MG63 (cell line): ENCODE data around the gene SCFD2. TPM values are rescaled to one million over a fixed set of nuclear protein-coding genes. Genes with fewer than 3 reads are reported as not detected.

Experiments
- DNase-seq: peaks from one replicate; pipeline ENCODE4 v3.0.0-alpha.2; 2020
- H3K27me3 ChIP-seq: fragments of 250-450 bp; sonication (Bioruptor Pico); 2 replicates; pipeline ENCODE4 v1.5.1; 2020; ENCODE audit warnings: mild to moderate bottlenecking, moderate library complexity
- H3K36me3 ChIP-seq: fragments of 250-450 bp; sonication (Bioruptor Pico); 2 replicates; pipeline ENCODE4 v1.5.1; 2020; ENCODE audit warnings: mild to moderate bottlenecking, moderate library complexity
- H3K4me3 ChIP-seq: fragments of 250-450 bp; sonication (Bioruptor Pico); 2 replicates; pipeline ENCODE4 v1.5.1; 2020; ENCODE audit warnings: mild to moderate bottlenecking, moderate library complexity
- H3K9me3 ChIP-seq: fragments of 250-450 bp; sonication (Bioruptor Pico); 2 replicates; pipeline ENCODE4 v1.5.1; 2020; ENCODE audit warnings: mild to moderate bottlenecking, moderate library complexity
- total RNA-seq: library from RNA; depleted of rRNA; stranded (reverse); fragments of >200 nt; shearing (Covaris generic); gene quantifications from 2 replicates; pipeline ENCODE4 v1.2.3, GENCODE V29; 2014; ENCODE audit warnings: low replicate concordance

The SCFD2 gene
- total RNA-seq, 1 experiment from 2014 or later = 119 TPM

GRCh38 chr4:53122280-53123116, 243.4 kb downstream of the SCFD2 start:
- Histone ChIP-seq H3K9me3 (no peaks in the 10 kb centered on the region), H3K36me3 (peaks cover 6% of the 10 kb centered on the region; the same call in 1 of the 2 replicates), H3K4me3 (no peak overlapping the region), H3K27me3 (no peaks in the 10 kb centered on the region)
- no peak for DNase-seq

DNA sequence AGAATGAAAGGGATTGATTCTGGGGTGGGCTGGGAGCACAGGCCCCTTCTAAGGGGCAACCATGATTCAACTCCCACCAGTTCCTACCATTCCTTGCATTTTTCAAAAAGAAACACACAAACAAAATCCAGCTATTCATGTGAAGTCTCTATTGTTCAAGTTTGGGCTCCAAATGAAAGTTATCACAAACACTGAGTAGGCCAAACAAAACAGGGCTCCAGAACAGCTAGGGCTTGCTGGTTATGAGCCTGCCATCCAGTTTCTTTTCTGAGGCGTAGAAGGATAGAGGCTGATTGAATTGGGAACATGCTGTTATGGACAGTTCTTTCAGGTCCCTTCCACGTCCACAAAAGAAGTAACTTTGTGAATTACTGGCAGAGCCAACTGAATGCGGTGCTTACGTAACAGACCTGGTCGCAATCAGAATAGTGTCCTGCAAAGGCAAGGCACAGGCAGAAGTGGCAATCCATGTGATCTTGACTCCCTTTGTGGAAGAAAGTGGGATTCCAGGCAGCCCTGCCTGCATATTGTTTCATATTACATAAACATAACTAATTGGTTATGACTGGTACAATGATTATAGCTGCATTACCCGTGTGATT, 244.5 kb downstream of the SCFD2 start:
- no peaks in the 10 kb centered on the region for H3K27me3 ChIP-seq
- H3K4me3 ChIP-seq = no peak overlapping the region
- 0 out of 2 replicates have a peak, but pooled peaks cover 5% of the 10 kb centered on the region for H3K9me3 ChIP-seq
- peaks cover 11% of the 10 kb centered on the region for H3K36me3 ChIP-seq
- no peak for DNase-seq

- H3K4me3 ChIP-seq = no peak overlapping the region
- peaks cover 12% of the 10 kb centered on the region for H3K36me3 ChIP-seq
- peaks cover 8% of the 10 kb centered on the region for H3K9me3 ChIP-seq
- DNase-seq = no peak
- no peaks in the 10 kb centered on the region for H3K27me3 ChIP-seq
These were observed 245.1 kb downstream of the SCFD2 start for GRCh38 chr4:53120778-53121177.

DNA sequence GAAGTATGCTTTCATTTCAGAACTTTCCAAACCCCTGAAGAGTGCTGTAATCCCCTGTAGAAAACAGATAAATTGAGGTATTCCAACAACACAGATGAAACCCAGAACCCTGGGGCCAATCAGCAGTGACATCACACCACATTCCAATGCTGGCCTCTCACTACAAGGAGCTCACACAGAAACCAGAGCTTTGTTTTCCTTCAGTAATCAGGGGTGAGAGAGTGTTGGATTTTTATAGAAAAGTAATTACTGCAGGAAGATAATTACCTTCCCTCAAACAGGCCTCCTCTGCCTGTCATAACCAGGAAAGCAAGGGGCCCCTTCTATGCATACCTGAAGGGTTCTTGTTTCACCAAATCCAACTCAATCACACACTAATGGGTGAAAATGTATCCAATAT, 246.2 kb downstream of the SCFD2 start:
- no peak overlapping the region for H3K4me3 ChIP-seq
- peak; percentile 75 for DNase-seq

GRCh38 chr4:53118676-53119075, 247.2 kb downstream of the SCFD2 start:
- peaks cover 24% of the 10 kb centered on the region for H3K9me3 ChIP-seq
- no peak for DNase-seq
- H3K27me3 ChIP-seq = no peaks in the 10 kb centered on the region
- no peak overlapping the region for H3K4me3 ChIP-seq
- peaks cover 31% of the 10 kb centered on the region for H3K36me3 ChIP-seq

More for the DNA sequence above, 246.2 kb downstream of the SCFD2 start:
- H3K9me3 ChIP-seq = peaks cover 19% of the 10 kb centered on the region
- H3K27me3 ChIP-seq = no peaks in the 10 kb centered on the region
- peaks cover 21% of the 10 kb centered on the region for H3K36me3 ChIP-seq

DNA sequence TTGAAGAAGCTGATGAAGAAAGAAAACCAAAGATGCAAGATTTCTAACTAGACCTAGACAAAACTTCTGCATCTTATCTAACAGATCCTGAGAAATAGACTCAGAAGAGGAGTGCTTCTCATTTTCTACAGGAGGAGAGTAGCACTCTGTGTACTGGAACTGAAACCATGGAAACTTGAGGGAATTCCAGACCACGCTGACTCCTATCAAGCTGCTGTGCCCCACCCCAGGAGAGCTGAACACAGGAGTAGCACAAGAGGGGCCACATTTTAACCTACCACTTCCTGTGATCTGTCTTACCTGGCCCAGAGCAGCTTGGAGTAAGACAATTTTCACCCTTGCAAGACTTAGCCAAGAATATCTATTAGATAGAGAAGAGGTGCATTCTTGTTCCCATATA, 248.9 kb downstream of the SCFD2 start:
- Histone ChIP-seq H3K9me3 (peaks cover 24% of the 10 kb centered on the region), H3K36me3 (peaks cover 41% of the 10 kb centered on the region), H3K27me3 (no peaks in the 10 kb centered on the region), H3K4me3 (no peak overlapping the region)
- DNase-seq = no peak

- DNase-seq = no peak
- Histone ChIP-seq H3K9me3 (peaks cover 42% of the 10 kb centered on the region), H3K27me3 (no peaks in the 10 kb centered on the region), H3K4me3 (no peak overlapping the region), H3K36me3 (peaks cover 50% of the 10 kb centered on the region)
These were observed 252.2 kb downstream of the SCFD2 start for GRCh38 chr4:53113431-53114225.

- no peak for DNase-seq
- Histone ChIP-seq H3K4me3 (no peak overlapping the region), H3K36me3 (peaks cover 21% of the 10 kb centered on the region), H3K27me3 (no peaks in the 10 kb centered on the region), H3K9me3 (peaks cover 27% of the 10 kb centered on the region)
These were observed 260.5 kb downstream of the SCFD2 start for GRCh38 chr4:53105313-53105712.

GRCh38 chr4:53103481-53103880, 262.4 kb downstream of the SCFD2 start:
- no peak for DNase-seq
- Histone ChIP-seq H3K9me3 (peaks cover 32% of the 10 kb centered on the region), H3K27me3 (no peaks in the 10 kb centered on the region), H3K4me3 (no peak overlapping the region), H3K36me3 (peaks cover 29% of the 10 kb centered on the region)

GRCh38 chr4:53101191-53101581, 264.7 kb downstream of the SCFD2 start:
- Histone ChIP-seq H3K36me3 (peaks cover 34% of the 10 kb centered on the region), H3K27me3 (no peaks in the 10 kb centered on the region), H3K4me3 (no peak overlapping the region), H3K9me3 (peaks cover 30% of the 10 kb centered on the region)
- DNase-seq = no peak

DNA sequence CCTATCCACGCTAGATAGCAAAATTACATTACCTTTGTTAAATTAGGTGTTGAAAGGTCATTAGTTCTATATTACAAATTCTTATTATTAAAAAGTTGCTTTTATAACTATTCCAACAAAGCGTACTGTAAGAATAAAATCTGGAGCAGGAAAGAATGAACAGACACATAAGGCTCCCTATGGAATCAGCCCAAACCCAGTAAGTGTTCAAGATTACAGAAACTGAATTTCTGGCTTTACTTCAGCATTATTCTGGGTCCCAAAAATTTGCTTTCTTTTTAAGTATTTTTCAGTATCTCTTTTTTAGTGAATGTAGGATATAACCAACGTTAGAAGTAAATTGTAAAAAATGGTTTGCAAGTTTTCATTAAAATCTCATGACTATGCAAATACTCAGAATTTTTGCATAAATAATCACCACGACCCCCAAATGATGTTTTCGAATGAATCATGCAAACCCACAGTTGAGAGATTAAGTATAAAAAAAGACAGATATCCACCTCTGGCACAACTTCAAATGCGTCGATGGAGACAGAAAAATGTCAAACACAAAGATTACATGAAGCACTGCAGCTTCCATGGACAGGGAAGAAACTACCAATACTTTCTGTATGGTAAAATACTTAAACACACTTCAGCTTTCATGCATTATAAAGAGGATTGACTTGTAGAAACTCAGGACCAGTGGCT, 265.2 kb downstream of the SCFD2 start:
- DNase-seq = peak; percentile 38
- H3K4me3 ChIP-seq = no peak overlapping the region

DNA sequence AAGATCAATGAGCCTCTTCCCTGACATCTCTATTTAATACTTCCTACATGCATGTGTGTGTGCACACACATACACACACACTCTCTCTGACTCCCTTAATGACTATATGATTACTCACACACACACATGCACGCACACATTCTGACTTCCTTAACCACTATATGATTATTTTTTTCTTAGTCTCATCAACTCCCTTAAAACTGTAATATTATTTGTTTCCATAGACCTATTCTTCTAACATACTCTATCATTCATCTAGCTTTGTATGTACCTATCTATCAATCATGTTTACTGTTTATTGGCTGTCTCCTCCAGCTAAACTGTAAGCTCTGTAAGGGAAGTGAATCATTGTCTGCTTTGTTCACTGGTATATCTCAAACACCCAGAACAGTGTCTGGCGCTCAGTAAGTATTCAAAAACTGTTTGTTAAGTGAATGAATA, 267.2 kb downstream of the SCFD2 start:
- H3K4me3 ChIP-seq = no peak overlapping the region
- H3K9me3 ChIP-seq = peaks cover 32% of the 10 kb centered on the region
- H3K27me3 ChIP-seq = no peaks in the 10 kb centered on the region
- peaks cover 28% of the 10 kb centered on the region for H3K36me3 ChIP-seq
- no peak for DNase-seq

More for the DNA sequence above, 265.2 kb downstream of the SCFD2 start:
- H3K36me3 ChIP-seq = peaks cover 34% of the 10 kb centered on the region
- no peaks in the 10 kb centered on the region for H3K27me3 ChIP-seq
- H3K9me3 ChIP-seq = peaks cover 32% of the 10 kb centered on the region

DNA sequence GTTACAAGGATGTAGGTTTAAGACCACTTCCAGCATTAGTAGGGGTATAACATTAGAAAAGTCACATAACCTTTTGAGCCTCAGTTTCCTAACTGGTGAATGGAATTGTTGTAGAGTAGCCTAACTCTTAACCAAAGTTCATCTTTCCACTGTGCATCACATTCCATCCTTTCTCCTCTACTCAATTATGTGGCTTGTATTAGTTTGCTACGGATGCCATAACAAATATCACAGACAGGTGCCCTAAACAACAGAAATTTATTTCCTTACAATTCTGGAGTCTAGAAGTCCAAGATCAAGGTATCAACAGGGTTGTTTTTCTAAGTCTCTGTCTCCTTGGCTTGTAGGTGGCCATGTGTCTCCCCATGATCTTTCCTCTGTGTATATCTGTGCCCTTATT, 271.8 kb downstream of the SCFD2 start:
- Histone ChIP-seq H3K36me3 (peaks cover 19% of the 10 kb centered on the region), H3K9me3 (peaks cover 21% of the 10 kb centered on the region), H3K27me3 (no peaks in the 10 kb centered on the region), H3K4me3 (no peak overlapping the region)
- no peak for DNase-seq

- DNase-seq = no peak
- H3K27me3 ChIP-seq = no peaks in the 10 kb centered on the region
- peaks cover 16% of the 10 kb centered on the region for H3K9me3 ChIP-seq
- H3K36me3 ChIP-seq = peaks cover 5% of the 10 kb centered on the region
- H3K4me3 ChIP-seq = no peak overlapping the region
These were observed 275.7 kb downstream of the SCFD2 start for GRCh38 chr4:53089936-53090729.

DNA sequence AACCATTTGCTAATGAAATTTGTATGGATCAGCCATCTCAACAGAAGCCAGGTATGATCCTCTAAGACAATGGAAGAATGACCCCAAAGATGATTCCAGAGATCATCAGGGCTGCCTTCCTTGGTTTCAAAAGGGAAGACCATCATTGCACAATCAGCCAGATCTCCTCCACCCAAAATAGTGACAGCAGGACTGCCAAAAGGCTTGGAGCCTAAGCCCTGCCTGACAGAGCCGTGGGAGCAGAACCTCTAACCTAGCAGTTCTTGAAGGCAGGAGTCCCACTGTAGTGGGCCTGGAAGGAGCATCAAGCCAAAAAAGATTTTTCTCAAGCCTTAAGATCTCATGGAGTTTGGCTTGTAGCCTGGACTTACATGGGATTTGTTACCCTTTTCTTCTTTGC, 277.7 kb downstream of the SCFD2 start:
- peaks cover 14% of the 10 kb centered on the region for H3K36me3 ChIP-seq
- H3K4me3 ChIP-seq = no peak overlapping the region
- no peak for DNase-seq
- no peaks in the 10 kb centered on the region for H3K27me3 ChIP-seq
- H3K9me3 ChIP-seq = peaks cover 34% of the 10 kb centered on the region
